ENCODE measurements around the gene CES5A. TPM values are rescaled to one million over a fixed set of nuclear protein-coding genes. Genes with fewer than 3 reads are reported as not detected.
"Not testable (repeated sequence)": the region's sequence is repeated elsewhere in the genome, so short reads cannot be mapped to it uniquely, and the experiment has no call there.

The CES5A gene
- total RNA-seq, 1 experiment from 2014 or later, result not detected

DNA sequence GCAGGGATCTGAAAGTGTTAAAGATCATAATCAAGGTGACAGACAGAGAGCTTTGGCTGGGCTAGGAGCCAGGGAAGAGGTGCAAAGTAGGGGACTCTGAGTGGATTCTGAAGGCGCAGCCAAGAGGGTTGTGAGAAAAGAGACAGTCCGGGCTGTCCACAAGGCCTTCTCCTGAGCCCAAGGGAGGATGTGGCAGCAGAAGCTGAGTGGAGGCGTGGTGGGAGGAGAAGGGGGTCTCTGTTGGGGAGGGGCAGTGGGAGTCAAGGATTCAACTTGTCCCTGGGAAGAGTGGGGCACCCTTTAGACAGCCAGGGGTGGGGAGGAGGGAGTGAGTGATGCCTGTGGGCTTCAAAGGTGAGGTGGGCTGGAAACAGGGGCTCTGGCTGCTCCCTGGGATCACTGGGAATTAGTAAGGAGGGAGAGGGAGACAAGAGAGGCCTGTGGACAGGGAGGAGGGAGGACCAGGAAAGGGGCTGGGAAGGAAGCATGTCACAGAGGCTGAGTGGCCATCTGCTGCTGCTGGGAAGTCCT is 52.8 kb downstream of the CES5A start:
- ChIA-PET CTCF (interaction anchor here (0.7 to 0.9 kb wide), 2 partner anchors 65 to 163 kb away, joined by 3 to 4 read pairs; no protein-coding TSS in a partner anchor), POLR2A (no interaction called here)
- H3K9me3 Mint-ChIP-seq (ENCODE audit: unreplicated experiment), result no peaks in the 10 kb centered on the region
- H3K4me1 Mint-ChIP-seq (ENCODE audit: insufficient read depth, unreplicated experiment), result peaks cover 19% of the 10 kb centered on the region
- H3K27me3 Mint-ChIP-seq (ENCODE audit: insufficient read depth, unreplicated experiment), result peaks cover 12% of the 10 kb centered on the region
- H3K4me3 Mint-ChIP-seq (ENCODE audit: unreplicated experiment), result no peak overlapping the region
- no peaks in the 10 kb centered on the region for H3K36me3 Mint-ChIP-seq (ENCODE audit: insufficient read depth, unreplicated experiment)
- no peak overlapping the region for H3K27ac Mint-ChIP-seq (ENCODE audit: low read depth, unreplicated experiment)
- TF ChIP-seq, protein P1, sequence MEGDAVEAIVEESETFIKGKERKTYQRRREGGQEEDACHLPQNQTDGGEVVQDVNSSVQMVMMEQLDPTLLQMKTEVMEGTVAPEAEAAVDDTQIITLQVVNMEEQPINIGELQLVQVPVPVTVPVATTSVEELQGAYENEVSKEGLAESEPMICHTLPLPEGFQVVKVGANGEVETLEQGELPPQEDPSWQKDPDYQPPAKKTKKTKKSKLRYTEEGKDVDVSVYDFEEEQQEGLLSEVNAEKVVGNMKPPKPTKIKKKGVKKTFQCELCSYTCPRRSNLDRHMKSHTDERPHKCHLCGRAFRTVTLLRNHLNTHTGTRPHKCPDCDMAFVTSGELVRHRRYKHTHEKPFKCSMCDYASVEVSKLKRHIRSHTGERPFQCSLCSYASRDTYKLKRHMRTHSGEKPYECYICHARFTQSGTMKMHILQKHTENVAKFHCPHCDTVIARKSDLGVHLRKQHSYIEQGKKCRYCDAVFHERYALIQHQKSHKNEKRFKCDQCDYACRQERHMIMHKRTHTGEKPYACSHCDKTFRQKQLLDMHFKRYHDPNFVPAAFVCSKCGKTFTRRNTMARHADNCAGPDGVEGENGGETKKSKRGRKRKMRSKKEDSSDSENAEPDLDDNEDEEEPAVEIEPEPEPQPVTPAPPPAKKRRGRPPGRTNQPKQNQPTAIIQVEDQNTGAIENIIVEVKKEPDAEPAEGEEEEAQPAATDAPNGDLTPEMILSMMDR (IDR thresholded peaks at IDR 0.05; ENCODE audit: unreplicated experiment), result no peak
- no TSS peak for BruUV-seq (replicated peaks)
- DNase-seq (ENCODE audit: unreplicated experiment), result no peak
- intact Hi-C loops (cut with micrococcal nuclease), result no loop called here

DNA sequence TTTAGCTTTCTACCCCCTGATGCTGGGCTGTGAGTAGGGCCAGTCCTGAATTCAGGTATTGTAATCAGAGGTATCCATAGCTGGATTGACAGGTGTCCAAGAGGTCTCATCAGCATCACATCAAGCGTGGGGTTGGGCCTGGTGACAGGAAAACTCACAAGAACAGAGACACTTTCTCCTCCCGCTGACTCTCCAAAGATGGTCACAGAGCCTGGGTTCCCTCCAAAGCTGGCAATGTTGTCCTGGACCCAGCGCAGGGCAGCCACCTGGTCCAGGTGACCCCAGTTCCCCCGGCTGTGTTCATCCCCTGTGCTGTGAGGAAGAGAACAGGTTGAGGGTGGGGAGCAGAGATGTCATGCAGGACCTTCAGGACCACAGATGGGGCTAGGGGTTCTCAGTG is 54.0 kb downstream of the CES5A start:
- Mint-ChIP-seq H3K36me3 (ENCODE audit: insufficient read depth, unreplicated experiment) (no peaks in the 10 kb centered on the region), H3K4me1 (ENCODE audit: insufficient read depth, unreplicated experiment) (peaks cover 25% of the 10 kb centered on the region), H3K4me3 (ENCODE audit: unreplicated experiment) (no peak overlapping the region), H3K27me3 (ENCODE audit: insufficient read depth, unreplicated experiment) (peaks cover 12% of the 10 kb centered on the region), H3K9me3 (ENCODE audit: unreplicated experiment) (no peaks in the 10 kb centered on the region), H3K27ac (ENCODE audit: low read depth, unreplicated experiment) (no peak overlapping the region)
- CTCF ChIA-PET, result no interaction called here
- POLR2A ChIA-PET, result no interaction called here
- TF ChIP-seq, protein P1 (IDR thresholded peaks at IDR 0.05; ENCODE audit: unreplicated experiment), result no peak
- BruUV-seq (replicated peaks), result no TSS peak
- no peak for DNase-seq (ENCODE audit: unreplicated experiment)
- intact Hi-C loops (cut with micrococcal nuclease), result no loop called here

DNA sequence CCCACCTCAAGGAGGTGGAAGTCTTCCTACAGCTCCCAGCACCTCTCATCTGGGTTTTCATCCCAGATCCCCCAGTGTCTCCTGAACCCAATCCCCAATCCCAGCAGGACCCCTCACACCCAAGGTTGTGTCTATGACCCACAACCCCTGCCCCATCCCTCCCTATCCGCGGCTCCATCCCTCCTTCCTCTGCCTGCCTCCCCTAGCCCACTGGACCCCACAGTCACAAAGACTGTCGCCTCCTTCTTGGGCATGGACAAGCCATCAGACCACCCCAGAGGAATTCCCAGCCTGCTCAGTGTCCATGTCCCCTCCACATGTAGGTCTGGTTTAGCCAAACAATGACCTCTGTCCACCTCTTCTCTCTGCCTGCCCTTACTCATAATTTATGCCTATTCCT is 54.6 kb downstream of the CES5A start:
- no peak for DNase-seq (ENCODE audit: unreplicated experiment)
- H3K27me3 Mint-ChIP-seq (ENCODE audit: insufficient read depth, unreplicated experiment), result peaks cover 12% of the 10 kb centered on the region
- H3K27ac Mint-ChIP-seq (ENCODE audit: low read depth, unreplicated experiment), result no peak overlapping the region
- no peaks in the 10 kb centered on the region for H3K36me3 Mint-ChIP-seq (ENCODE audit: insufficient read depth, unreplicated experiment)
- no peaks in the 10 kb centered on the region for H3K9me3 Mint-ChIP-seq (ENCODE audit: unreplicated experiment)
- H3K4me3 Mint-ChIP-seq (ENCODE audit: unreplicated experiment), result no peak overlapping the region
- peaks cover 25% of the 10 kb centered on the region for H3K4me1 Mint-ChIP-seq (ENCODE audit: insufficient read depth, unreplicated experiment)
- ChIA-PET POLR2A (no interaction called here), CTCF (no interaction called here)
- intact Hi-C loops (cut with micrococcal nuclease), result no loop called here
- TF ChIP-seq, protein P1 (IDR thresholded peaks at IDR 0.05; ENCODE audit: unreplicated experiment), result no peak
- BruUV-seq (replicated peaks), result no TSS peak

DNA sequence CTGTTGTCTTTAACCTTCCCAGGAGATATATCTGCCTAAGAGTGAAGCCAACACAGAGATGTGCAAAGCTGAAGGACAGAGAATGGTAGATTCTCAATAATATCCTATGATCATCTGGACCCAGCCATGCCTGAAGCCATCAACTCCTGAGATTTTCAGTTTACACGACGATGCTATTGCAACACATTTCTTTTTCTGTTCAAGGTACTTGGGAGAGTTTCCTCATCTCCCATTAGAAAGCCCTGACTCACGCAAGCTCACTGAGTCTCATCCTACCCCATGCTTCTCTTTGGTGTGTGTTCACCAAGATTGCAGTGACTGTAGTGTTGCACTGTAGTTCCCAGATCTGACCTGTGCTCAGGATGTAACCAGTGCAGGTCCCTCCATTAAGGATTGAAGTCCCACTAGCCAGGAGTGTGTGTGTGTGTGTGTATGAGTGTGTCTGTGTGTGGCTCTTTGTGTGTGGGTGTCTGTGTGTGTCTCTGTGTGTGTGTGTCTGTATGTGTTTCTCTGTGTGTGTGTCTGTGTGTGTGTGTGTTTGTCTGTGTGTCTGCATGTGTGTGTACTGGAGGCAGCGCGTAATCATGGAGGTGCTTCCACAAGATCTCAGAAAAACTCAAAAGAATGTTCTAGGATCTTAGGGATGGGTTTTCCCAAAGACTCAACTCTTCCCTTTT is 57.8 kb downstream of the CES5A start:
- intact Hi-C loops (cut with micrococcal nuclease), result no loop called here
- TF ChIP-seq, protein P1 (IDR thresholded peaks at IDR 0.05; ENCODE audit: unreplicated experiment), result no peak
- peaks cover 8% of the 10 kb centered on the region for H3K27me3 Mint-ChIP-seq (ENCODE audit: insufficient read depth, unreplicated experiment)
- no peak overlapping the region for H3K27ac Mint-ChIP-seq (ENCODE audit: low read depth, unreplicated experiment)
- no peak overlapping the region for H3K4me3 Mint-ChIP-seq (ENCODE audit: unreplicated experiment)
- ChIA-PET POLR2A (interaction anchor here (0.6 kb wide), 2 partner anchors 103 to 129 kb away, joined by 3 read pairs; no protein-coding TSS in a partner anchor), CTCF (no interaction called here)
- H3K9me3 Mint-ChIP-seq (ENCODE audit: unreplicated experiment), result no peaks in the 10 kb centered on the region
- H3K4me1 Mint-ChIP-seq (ENCODE audit: insufficient read depth, unreplicated experiment), result peaks cover 21% of the 10 kb centered on the region
- H3K36me3 Mint-ChIP-seq (ENCODE audit: insufficient read depth, unreplicated experiment), result no peaks in the 10 kb centered on the region
- DNase-seq (ENCODE audit: unreplicated experiment), result peak; percentile 93
- BruUV-seq (replicated peaks), result no TSS peak

DNA sequence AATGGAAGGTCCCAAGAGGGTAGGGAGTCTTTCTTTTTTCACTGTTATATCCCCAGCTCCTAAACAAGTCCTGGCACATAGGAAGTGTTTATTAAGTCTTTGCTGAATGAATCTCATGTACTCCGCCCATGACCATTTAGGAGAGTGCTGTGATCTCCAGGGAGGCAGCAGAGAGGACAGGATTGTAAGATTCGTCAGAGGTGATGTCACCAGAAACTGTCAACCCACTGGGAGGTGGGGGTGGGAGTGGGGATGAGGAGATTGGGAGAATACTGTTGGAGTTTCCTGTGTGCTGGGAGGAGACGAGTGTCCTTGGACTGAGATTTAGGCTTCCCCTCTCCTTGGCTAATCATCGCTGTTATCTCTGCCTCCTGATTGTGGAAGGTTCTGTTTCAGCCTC is 59.0 kb downstream of the CES5A start:
- intact Hi-C loops (cut with micrococcal nuclease); H3K4me3 Mint-ChIP-seq (ENCODE audit: unreplicated experiment); POLR2A ChIA-PET; H3K27me3 Mint-ChIP-seq (ENCODE audit: insufficient read depth, unreplicated experiment); H3K27ac Mint-ChIP-seq (ENCODE audit: low read depth, unreplicated experiment); H3K9me3 Mint-ChIP-seq (ENCODE audit: unreplicated experiment); H3K36me3 Mint-ChIP-seq (ENCODE audit: insufficient read depth, unreplicated experiment); BruUV-seq (replicated peaks); CTCF ChIA-PET: not testable (repeated sequence)
- peak; percentile 45 for DNase-seq (ENCODE audit: unreplicated experiment)
- H3K4me1 Mint-ChIP-seq (ENCODE audit: insufficient read depth, unreplicated experiment), result peaks cover 21% of the 10 kb centered on the region

All from MCF 10A (cell line).